Gastroesophageal sphincter (tissue), 4 donors: ENCODE results near the gene CHIT1. TPM values are rescaled to one million over a fixed set of nuclear protein-coding genes. Genes with fewer than 3 reads are reported as not detected.

Experiments used
- ATAC-seq: fragments of 150-250 bp; one replicate; pipeline ENCODE4 v1.9.1; 2016; ENCODE audit warnings: mild to moderate bottlenecking, moderate library complexity
- H3K27ac ChIP-seq, 4 donors: fragments of 200-600 bp; sonication (generic) in 3 of 4; 1 replicate in 3 of 4; 2 replicates in 1 of 4; pipeline ENCODE4 v1.5.1; 2016 to 2019
- H3K27me3 ChIP-seq: fragments of 200-600 bp; sonication (generic); one replicate; pipeline ENCODE4 v1.5.1; 2019
- H3K36me3 ChIP-seq, 2 donors: fragments of 200-600 bp; sonication (generic); one replicate each; pipeline ENCODE4 v1.5.1; 2019; ENCODE audit warnings: control low read depth in 1 of 2
- H3K4me1 ChIP-seq, 3 donors: fragments of 200-600 bp; sonication (generic); 1 replicate in 2 of 3; 2 replicates in 1 of 3; pipeline ENCODE4 v1.5.1; 2016 to 2019; ENCODE audit warnings: control low read depth in 2 of 3
- H3K4me3 ChIP-seq, 2 donors: fragments of 200-600 bp; sonication (generic); one replicate each; pipeline ENCODE4 v1.5.1; 2019; ENCODE audit warnings: mild to moderate bottlenecking in 1 of 2, moderate library complexity in 1 of 2
- H3K9me3 ChIP-seq, 3 donors: fragments of 200-600 bp; sonication (generic); one replicate each; pipeline ENCODE4 v1.5.1; 2017 to 2019; ENCODE audit warnings: control low read depth in 2 of 3
- EP300 ChIP-seq: sonication (generic); formaldehyde crosslinking; IDR thresholded peaks from one replicate; pipeline ENCODE4 v1.6.1; 2017; ENCODE audit warnings: antibody characterized with exemption, mild to moderate bottlenecking
- POLR2A ChIP-seq, 2 donors: fragments of 450-650 bp; IDR thresholded peaks; one replicate each; pipeline ENCODE4 v1.6.1; 2017; ENCODE audit warnings: antibody characterized with exemption in 2 of 2, mild to moderate bottlenecking in 2 of 2, moderate library complexity in 1 of 2
- POLR2AphosphoS5 ChIP-seq: sonication (generic); formaldehyde crosslinking; IDR thresholded peaks from one replicate; pipeline ENCODE4 v1.6.1; 2017; ENCODE audit warnings: antibody characterized with exemption
- whole genome bisulfite sequencing, 2 donors: methylation state at CpG; one replicate each; pipeline ENCODE4 v1.1.5; 2018; ENCODE audit warnings: low coverage in 1 of 2; 5-methylcytosine and 5-hydroxymethylcytosine counted together
- total RNA-seq, 4 donors: library from RNA; depleted of rRNA; stranded (reverse); fragments of >200 nt; gene quantifications; one replicate each; pipeline ENCODE4 v1.1.0, GENCODE V29; 2016
- TF ChIP-seq, protein P1 (sequence below), 4 experiments: fragments of 200-600 bp in 2 of 4; fragments of 450-650 bp in 2 of 4; sonication (generic) in 1 of 4; IDR thresholded peaks; one replicate each; pipeline ENCODE4 v1.5.1; 2017 to 2019; ENCODE audit warnings: antibody characterized with exemption in 4 of 4, mild to moderate bottlenecking in 2 of 4, moderate library complexity in 2 of 4

CHIT1 gene
- total RNA-seq, 4 donors from 2014 or later = 0.13 to 0.16 TPM; not detected in 2

DNA sequence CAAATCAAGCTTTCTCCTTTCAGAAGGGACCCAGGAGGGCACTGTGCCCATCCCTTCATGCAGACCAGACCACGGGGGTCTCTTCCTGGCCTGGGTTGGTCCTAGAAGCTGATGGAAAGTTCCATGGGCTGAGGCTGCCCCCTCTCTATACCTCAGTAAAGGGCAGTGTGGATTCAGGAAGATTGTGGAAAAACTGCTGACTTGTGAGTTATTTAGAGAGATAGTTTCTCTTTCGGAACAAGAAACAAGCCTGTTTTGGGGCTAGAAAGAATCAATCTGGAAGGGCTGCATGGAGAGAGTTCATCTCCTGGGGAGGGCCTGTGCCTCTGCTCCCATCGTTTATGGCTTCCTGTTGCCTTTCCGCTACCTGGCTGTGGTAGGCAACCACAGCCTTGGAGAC is 803 bp downstream of the CHIT1 start:
- 64 to 100% methylated on average over 1 to 2 of the region's 4 CpGs for WGBS, 2 donors

DNA sequence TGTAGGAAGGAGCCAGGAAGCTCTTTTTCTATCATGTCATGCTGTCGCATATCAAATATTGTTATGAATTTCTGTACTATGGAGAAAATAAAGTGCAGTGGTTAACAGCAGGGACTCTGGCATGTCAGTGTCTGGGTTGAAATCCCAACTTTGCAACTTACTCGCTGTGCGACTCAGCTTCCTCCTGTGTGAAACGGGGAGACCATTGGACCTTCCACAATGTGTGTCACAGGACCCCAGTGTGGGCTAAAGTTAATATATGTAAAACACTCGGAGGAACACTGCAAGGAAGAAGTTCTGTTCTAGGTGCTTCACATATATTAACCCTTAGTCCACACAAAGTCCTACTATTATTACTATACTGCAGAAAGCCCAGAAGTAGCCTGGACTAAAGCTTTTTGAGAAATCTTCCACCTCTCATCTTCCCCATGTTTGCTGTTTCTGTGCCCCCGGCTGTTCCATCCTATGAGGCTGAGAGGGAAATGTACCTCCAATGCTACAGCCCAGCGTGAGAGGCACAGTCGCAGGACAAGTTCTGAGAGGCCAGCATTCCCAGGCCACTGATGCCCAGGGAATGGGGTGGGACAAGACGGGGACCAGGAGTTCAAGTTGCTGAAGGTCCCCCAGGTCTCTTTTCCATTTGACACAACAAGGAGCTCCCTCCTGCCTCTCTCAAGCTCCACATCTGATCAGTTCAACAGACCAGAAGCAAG is 1.9 kb downstream of the CHIT1 start:
- no peak for TF ChIP-seq POLR2A (IDR thresholded peaks at IDR 0.05)
- TF ChIP-seq POLR2AphosphoS5 = no peak
- TF ChIP-seq EP300 = no peak
- TF ChIP-seq, protein P1, sequence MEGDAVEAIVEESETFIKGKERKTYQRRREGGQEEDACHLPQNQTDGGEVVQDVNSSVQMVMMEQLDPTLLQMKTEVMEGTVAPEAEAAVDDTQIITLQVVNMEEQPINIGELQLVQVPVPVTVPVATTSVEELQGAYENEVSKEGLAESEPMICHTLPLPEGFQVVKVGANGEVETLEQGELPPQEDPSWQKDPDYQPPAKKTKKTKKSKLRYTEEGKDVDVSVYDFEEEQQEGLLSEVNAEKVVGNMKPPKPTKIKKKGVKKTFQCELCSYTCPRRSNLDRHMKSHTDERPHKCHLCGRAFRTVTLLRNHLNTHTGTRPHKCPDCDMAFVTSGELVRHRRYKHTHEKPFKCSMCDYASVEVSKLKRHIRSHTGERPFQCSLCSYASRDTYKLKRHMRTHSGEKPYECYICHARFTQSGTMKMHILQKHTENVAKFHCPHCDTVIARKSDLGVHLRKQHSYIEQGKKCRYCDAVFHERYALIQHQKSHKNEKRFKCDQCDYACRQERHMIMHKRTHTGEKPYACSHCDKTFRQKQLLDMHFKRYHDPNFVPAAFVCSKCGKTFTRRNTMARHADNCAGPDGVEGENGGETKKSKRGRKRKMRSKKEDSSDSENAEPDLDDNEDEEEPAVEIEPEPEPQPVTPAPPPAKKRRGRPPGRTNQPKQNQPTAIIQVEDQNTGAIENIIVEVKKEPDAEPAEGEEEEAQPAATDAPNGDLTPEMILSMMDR (IDR thresholded peaks at IDR 0.05) = no peak
- H3K27me3 ChIP-seq = peaks cover 42% of the 10 kb centered on the region
- H3K4me3 ChIP-seq = no peak overlapping the region
- no peaks in the 10 kb centered on the region for H3K4me1 ChIP-seq
- H3K36me3 ChIP-seq = no peaks in the 10 kb centered on the region
- no peaks in the 10 kb centered on the region for H3K9me3 ChIP-seq
- WGBS, 2 donors = 94 to 100% methylated on average over 4 to 8 of the region's 9 CpGs
- no peak for ATAC-seq
- H3K27ac ChIP-seq = no peak overlapping the region

More for the DNA sequence above, 803 bp downstream of the CHIT1 start:
- no peaks in the 10 kb centered on the region for H3K36me3 ChIP-seq
- no peak overlapping the region for H3K27ac ChIP-seq
- peaks cover 41% of the 10 kb centered on the region for H3K27me3 ChIP-seq
- no peak overlapping the region for H3K4me3 ChIP-seq
- no peaks in the 10 kb centered on the region for H3K9me3 ChIP-seq
- TF ChIP-seq EP300 = no peak
- TF ChIP-seq, protein P1 (IDR thresholded peaks at IDR 0.05) = no peak
- TF ChIP-seq POLR2AphosphoS5 = no peak
- TF ChIP-seq POLR2A (IDR thresholded peaks at IDR 0.05) = no peak
- no peaks in the 10 kb centered on the region for H3K4me1 ChIP-seq
- ATAC-seq = no peak

GRCh38 chr1:203225071-203225470 is 4.4 kb downstream of the CHIT1 start:
- WGBS, 2 donors = 60 to 100% methylated on average over 1 to 3 of the region's 4 CpGs
- no peak for ATAC-seq
- TF ChIP-seq EP300 = no peak
- no peak for TF ChIP-seq POLR2A (IDR thresholded peaks at IDR 0.05)
- TF ChIP-seq POLR2AphosphoS5 = no peak
- TF ChIP-seq, protein P1 (IDR thresholded peaks at IDR 0.05) = no peak
- Histone ChIP-seq H3K27me3 (peaks cover 33% of the 10 kb centered on the region), H3K36me3 (no peaks in the 10 kb centered on the region), H3K9me3 (no peaks in the 10 kb centered on the region), H3K4me3 (no peak overlapping the region), H3K27ac (no peak overlapping the region), H3K4me1 (no peaks in the 10 kb centered on the region)

GRCh38 chr1:203223012-203223775 is 6.3 kb downstream of the CHIT1 start:
- ATAC-seq = no peak
- Histone ChIP-seq H3K4me3 (no peak overlapping the region), H3K27ac (no peak overlapping the region), H3K36me3 (no peaks in the 10 kb centered on the region), H3K27me3 (peaks cover 24% of the 10 kb centered on the region), H3K9me3 (no peaks in the 10 kb centered on the region), H3K4me1 (no peaks in the 10 kb centered on the region)
- TF ChIP-seq EP300 (no peak), POLR2A (IDR thresholded peaks at IDR 0.05) (no peak), POLR2AphosphoS5 (no peak)
- TF ChIP-seq, protein P1 (IDR thresholded peaks at IDR 0.05) = no peak
- WGBS, 2 donors = 60% methylated on average over 1 of the region's 18 CpGs; no CpG with 5 or more reads in 1 of the 2 donors
